Skeletal muscle satellite cell (primary cell): ENCODE measurements around the gene ZNRF3.
"Not testable (repeated sequence)": the region's sequence is repeated elsewhere in the genome, so short reads cannot be mapped to it uniquely, and the experiment has no call there.

ENCODE experiments used
- H3K27me3 ChIP-seq: 2 replicates; pipeline ENCODE4 v1.7.0; 2013; ENCODE audit warnings: low read length; ENCODE audit not compliant: control insufficient read depth, insufficient read depth
- H3K36me3 ChIP-seq: 2 replicates; pipeline ENCODE4 v1.7.0; 2013; ENCODE audit warnings: mild to moderate bottlenecking, control low read depth, low read length; ENCODE audit not compliant: insufficient read depth
- H3K4me1 ChIP-seq: 2 replicates; pipeline ENCODE4 v1.7.0; 2013; ENCODE audit warnings: low read length; ENCODE audit not compliant: control insufficient read depth, insufficient read depth
- H3K4me2 ChIP-seq: 2 replicates; pipeline ENCODE4 v1.7.0; 2013; ENCODE audit warnings: mild to moderate bottlenecking, low read length
- H3K4me3 ChIP-seq: 2 replicates; pipeline ENCODE4 v1.7.0; 2013; ENCODE audit warnings: low read length
- H3K9ac ChIP-seq: 2 replicates; pipeline ENCODE4 v1.7.0; 2013; ENCODE audit warnings: mild to moderate bottlenecking, low read depth, low read length, moderate library complexity
- H3K9me3 ChIP-seq: replicated peaks from 2 replicates; pipeline ENCODE4 v1.7.0; 2013; ENCODE audit warnings: mild to moderate bottlenecking, control low read depth, low read length

ZNRF3 gene

DNA sequence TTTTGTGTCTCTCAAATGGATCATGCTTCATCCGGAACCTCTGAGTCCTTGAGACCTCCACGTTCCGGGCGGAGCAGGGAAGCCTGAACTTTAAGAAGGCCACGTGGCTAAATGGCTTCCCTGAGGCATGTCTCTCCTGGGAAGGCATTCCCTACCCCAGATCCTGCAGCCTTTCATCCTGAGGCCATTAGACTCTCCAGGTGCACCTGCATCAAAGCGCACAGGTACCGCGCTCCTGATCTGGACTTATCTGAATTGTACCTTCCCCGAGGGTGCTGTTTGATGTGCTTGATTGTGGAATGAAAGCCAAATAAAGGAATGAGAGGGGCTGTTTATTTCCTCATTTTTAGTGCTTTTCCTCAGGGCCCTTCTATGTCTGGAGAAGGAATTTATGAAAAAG, 155.8 kb downstream of the ZNRF3 start:
- H3K4me3 ChIP-seq = no peak overlapping the region
- H3K36me3 ChIP-seq = no peaks in the 10 kb centered on the region
- no peak overlapping the region for H3K9ac ChIP-seq
- H3K4me2 ChIP-seq = no peak overlapping the region
- H3K4me1 ChIP-seq = peaks cover 21% of the 10 kb centered on the region
- H3K27me3 ChIP-seq = no peaks in the 10 kb centered on the region
- no peaks in the 10 kb centered on the region for H3K9me3 ChIP-seq

GRCh38 chr22:29039684-29040083, 156.3 kb downstream of the ZNRF3 start:
- not testable (repeated sequence) for H3K4me3 ChIP-seq, H3K4me2 ChIP-seq, H3K27me3 ChIP-seq, H3K9ac ChIP-seq, H3K36me3 ChIP-seq, H3K9me3 ChIP-seq
- H3K4me1 ChIP-seq = peaks cover 27% of the 10 kb centered on the region

DNA sequence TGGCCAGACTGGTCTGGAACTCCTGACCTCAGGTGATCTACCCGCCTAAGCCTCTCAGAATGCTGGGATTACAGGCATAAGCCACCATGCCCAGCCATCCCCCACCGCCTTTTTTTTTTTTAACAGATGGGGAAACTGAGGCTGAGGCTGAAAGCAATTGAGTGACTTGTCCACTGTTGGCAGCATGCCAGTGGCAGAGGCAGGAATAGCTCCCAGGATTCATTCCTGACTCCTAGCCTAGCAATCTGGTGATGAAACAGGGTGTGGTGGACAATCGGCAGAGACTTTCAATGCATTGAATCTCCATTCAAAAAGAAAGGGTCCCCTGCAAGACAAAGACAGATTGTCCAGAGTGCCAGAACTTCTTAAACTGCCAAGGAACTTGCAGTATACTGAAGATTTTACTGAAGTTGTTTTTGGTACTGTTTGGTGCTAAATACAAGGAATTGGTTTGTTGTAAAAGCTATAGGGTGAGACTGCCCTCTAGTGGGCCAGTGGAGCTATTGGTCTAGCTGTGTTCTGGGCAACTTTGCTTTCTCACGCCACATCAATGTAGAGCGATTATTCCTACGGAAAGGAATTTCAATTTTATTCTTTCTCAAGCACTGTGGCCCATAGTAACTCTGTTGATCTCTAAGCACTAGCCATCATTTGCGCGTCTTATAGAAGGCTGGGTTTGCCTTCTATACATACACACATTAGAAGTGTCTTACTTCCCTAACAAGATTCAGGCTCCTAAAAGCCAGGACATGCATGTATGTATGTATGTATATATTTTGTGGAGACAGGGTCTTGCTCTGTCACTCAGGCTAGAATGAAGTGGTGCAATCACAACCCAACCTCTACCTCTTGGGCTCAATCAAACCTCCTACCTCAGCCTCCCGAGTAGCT, 157.3 kb downstream of the ZNRF3 start:
- Histone ChIP-seq H3K36me3 (no peaks in the 10 kb centered on the region), H3K9me3 (no peaks in the 10 kb centered on the region), H3K4me2 (peak overlapping the region; percentile 43), H3K4me3 (no peak overlapping the region), H3K4me1 (peaks cover 33% of the 10 kb centered on the region), H3K9ac (peak overlapping the region; percentile 16), H3K27me3 (no peaks in the 10 kb centered on the region)

- H3K36me3 ChIP-seq = no peaks in the 10 kb centered on the region
- no peaks in the 10 kb centered on the region for H3K9me3 ChIP-seq
- H3K4me1 ChIP-seq = peaks cover 33% of the 10 kb centered on the region
- no peak overlapping the region for H3K4me2 ChIP-seq
- H3K4me3 ChIP-seq = no peak overlapping the region
- no peaks in the 10 kb centered on the region for H3K27me3 ChIP-seq
- peak overlapping the region; percentile 16 for H3K9ac ChIP-seq
These were observed 158.0 kb downstream of the ZNRF3 start for GRCh38 chr22:29041408-29041807.

DNA sequence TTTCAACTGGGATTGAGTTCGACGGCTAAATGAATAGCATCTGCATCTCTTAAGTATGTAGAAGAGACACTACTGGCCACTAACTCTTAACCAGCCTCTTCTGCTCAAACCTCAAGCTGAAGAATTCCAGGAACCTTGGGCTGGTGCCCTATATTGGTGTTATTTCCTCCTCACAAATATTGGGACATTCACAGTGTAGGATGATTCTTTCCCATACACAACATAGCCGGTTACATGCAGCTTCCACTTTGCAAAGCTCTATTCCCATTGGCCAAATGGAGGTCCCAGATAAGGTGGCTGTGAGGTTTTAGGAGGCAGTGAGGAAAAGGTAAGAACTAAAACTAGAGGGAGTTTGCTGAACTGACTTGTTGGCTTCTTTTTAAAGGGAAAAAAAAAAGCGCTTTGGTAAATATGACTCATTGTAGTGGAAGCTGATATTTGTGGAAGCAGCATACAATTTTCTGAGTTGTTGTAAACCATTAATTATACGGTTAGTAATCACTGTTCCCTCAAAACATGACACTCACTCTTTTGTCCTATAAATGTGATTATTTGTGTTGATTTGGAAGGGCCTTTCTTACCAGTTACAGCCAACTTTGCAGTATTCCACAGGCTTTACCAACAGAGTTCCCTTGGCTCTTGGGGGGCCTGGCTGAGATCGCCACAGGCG, 160.7 kb downstream of the ZNRF3 start:
- Histone ChIP-seq H3K27me3 (no peaks in the 10 kb centered on the region), H3K4me1 (peaks cover 33% of the 10 kb centered on the region), H3K4me2 (peak overlapping the region; percentile 75), H3K4me3 (peak overlapping the region; percentile 47), H3K9ac (peak overlapping the region; percentile 36), H3K36me3 (no peaks in the 10 kb centered on the region), H3K9me3 (no peaks in the 10 kb centered on the region)

DNA sequence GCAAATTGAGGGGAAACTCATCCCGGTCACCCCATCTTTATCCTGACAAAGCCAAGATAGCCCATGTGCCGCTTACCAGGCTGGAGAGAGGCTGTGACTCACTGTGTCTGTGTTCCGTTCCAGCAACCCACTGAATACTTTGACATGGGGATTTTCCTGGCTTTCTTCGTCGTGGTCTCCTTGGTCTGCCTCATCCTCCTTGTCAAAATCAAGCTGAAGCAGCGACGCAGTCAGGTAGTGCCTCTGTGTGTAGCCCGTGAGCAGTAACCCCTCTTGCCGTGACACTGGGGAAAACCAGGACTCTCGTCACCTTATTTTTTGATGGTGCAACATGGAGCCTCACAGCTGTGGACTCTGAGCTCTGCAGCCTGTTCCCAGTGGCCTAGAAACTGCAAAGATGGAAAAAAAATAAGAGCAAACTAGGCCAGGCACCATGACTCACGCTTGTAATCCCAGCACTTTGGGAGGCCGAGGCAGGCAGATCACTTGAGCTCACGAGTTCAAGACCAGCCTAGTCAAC, 161.3 kb downstream of the ZNRF3 start:
- peak overlapping the region; percentile 47 for H3K4me3 ChIP-seq
- peaks cover 33% of the 10 kb centered on the region for H3K4me1 ChIP-seq
- H3K36me3 ChIP-seq = no peaks in the 10 kb centered on the region
- peak overlapping the region; percentile 75 for H3K4me2 ChIP-seq
- no peaks in the 10 kb centered on the region for H3K27me3 ChIP-seq
- no peaks in the 10 kb centered on the region for H3K9me3 ChIP-seq
- peak overlapping the region; percentile 36 for H3K9ac ChIP-seq

- H3K4me2 ChIP-seq = no peak overlapping the region
- H3K9me3 ChIP-seq = no peaks in the 10 kb centered on the region
- H3K9ac ChIP-seq = no peak overlapping the region
- peaks cover 13% of the 10 kb centered on the region for H3K4me1 ChIP-seq
- no peaks in the 10 kb centered on the region for H3K27me3 ChIP-seq
- peaks cover 4% of the 10 kb centered on the region for H3K36me3 ChIP-seq
- H3K4me3 ChIP-seq = no peak overlapping the region
These were observed 165.7 kb downstream of the ZNRF3 start for GRCh38 chr22:29048822-29049654.

GRCh38 chr22:29049655-29050263, 166.4 kb downstream of the ZNRF3 start:
- H3K4me2 ChIP-seq = no peak overlapping the region
- no peak overlapping the region for H3K4me3 ChIP-seq
- H3K36me3 ChIP-seq = peaks cover 4% of the 10 kb centered on the region
- H3K9ac ChIP-seq = no peak overlapping the region
- H3K27me3 ChIP-seq = no peaks in the 10 kb centered on the region
- peaks cover 6% of the 10 kb centered on the region for H3K4me1 ChIP-seq
- H3K9me3 ChIP-seq = no peaks in the 10 kb centered on the region

GRCh38 chr22:29050457-29050856, 167.1 kb downstream of the ZNRF3 start:
- H3K9me3 ChIP-seq = no peaks in the 10 kb centered on the region
- H3K27me3 ChIP-seq = no peaks in the 10 kb centered on the region
- H3K4me3 ChIP-seq = no peak overlapping the region
- H3K4me2 ChIP-seq = no peak overlapping the region
- no peaks in the 10 kb centered on the region for H3K4me1 ChIP-seq
- H3K36me3 ChIP-seq = peaks cover 4% of the 10 kb centered on the region
- no peak overlapping the region for H3K9ac ChIP-seq

DNA sequence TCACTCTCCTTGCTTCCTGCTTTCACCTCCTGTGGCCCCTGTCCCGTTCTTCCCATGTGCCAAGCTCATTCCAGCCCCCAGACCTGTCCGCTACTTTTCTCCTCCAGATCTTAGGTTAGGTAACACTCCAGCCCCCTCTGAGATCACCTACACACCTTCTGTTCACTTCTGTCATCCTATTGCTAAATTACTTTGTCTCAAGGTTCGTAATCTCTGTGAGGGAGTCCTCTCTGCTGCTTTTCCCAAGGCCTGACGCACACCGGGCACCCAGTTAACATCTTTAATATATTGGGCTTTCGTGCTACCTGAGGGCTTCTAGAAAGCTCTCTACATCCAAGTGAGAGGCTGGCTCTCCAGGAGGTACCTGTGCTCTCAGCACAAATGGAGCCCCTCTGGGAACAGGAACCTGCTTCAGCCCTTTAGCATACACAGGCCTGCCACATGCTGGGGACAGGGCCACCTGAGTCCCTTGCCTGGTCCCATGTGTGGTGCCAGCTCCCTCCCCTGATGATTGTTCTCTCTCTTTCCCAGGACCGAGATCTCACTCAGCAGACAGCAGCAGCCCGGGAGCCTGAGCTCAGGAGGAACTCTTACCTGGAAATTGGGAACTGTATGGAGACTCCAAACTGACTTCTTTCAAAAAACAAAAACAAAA, 169.8 kb downstream of the ZNRF3 start:
- H3K36me3 ChIP-seq = peaks cover 4% of the 10 kb centered on the region
- H3K4me3 ChIP-seq = no peak overlapping the region
- no peaks in the 10 kb centered on the region for H3K4me1 ChIP-seq
- H3K4me2 ChIP-seq = no peak overlapping the region
- H3K9ac ChIP-seq = no peak overlapping the region
- H3K9me3 ChIP-seq = no peaks in the 10 kb centered on the region
- H3K27me3 ChIP-seq = no peaks in the 10 kb centered on the region
